Measurements from ENCODE around the gene HAX1. TPM values are rescaled to one million over a fixed set of nuclear protein-coding genes. Genes with fewer than 3 reads are reported as not detected.
"Not testable (repeated sequence)": the region's sequence is repeated elsewhere in the genome, so short reads cannot be mapped to it uniquely, and the experiment has no call there.

Gene HAX1
- total and polyA plus RNA-seq, 7 experiments from 2014 or later = 71.9 to 201 (median 108) TPM

DNA sequence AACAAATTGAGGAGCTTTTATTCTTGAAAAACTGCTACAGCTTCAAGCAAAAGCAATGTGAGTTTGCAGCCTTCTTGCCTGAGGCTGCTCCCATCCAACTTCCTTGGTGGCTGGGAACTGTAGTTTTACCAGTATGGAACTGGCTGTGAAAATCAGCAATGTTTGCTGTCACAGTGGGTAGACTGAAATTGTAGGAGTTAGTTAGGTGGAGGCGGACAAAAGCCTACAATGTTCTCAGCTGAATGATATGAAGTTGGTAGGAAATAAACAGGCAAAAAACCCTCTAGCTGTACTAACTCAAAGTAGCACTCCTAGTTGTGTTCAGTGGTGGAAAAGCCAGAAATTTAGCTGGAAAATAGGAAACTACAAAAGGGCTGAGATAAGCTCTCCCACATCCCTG is 18.5 kb downstream of the HAX1 start:
- Histone ChIP-seq H3K27ac (ENCODE audit: low read depth, low read length) (no peak overlapping the region), H3K9me3 (ENCODE audit: control insufficient read depth in 2 of 3, low read length in 3 of 3) (peaks cover 0 to 10% (median 0%) of the 10 kb centered on the region in 3 experiments), H3K27me3 (ENCODE audit: control insufficient read depth in 2 of 2, insufficient read depth in 2 of 2, low read length in 2 of 2) (no peaks in the 10 kb centered on the region), H3K4me3 (ENCODE audit: low read length) (no peak overlapping the region), H3K4me1 (ENCODE audit: control insufficient read depth in 2 of 2, insufficient read depth in 2 of 2, low read length in 2 of 2) (no peaks in the 10 kb centered on the region), H3K36me3 (ENCODE audit: control insufficient read depth in 2 of 3, insufficient read depth in 3 of 3, low read length in 3 of 3) (no peaks in the 10 kb centered on the region)
- ChIA-PET POLR2A (interaction anchor here (0.6 kb wide), 1 partner anchor 15 kb away, joined by 3 read pairs; no protein-coding TSS in a partner anchor), CTCF (interaction anchor here (1.0 kb wide), 1 partner anchor 13 kb away, joined by 3 read pairs; no protein-coding TSS in a partner anchor)
- no peak for DNase-seq
- Mint-ChIP-seq H3K36me3 (peaks cover 4 to 10% (median 8%) of the 10 kb centered on the region in 5 donors), H3K9me3 (peaks cover 4 to 27% (median 17%) of the 10 kb centered on the region in 11 donors), H3K27ac (no peak overlapping the region), H3K4me1 (no peaks in the 10 kb centered on the region), H3K4me3 (no peak overlapping the region), H3K27me3 (peaks cover 0 to 21% (median 0%) of the 10 kb centered on the region in 5 donors)
- ATAC-seq = no peak
- intact Hi-C loops (cut with micrococcal nuclease) = no loop called here

DNA sequence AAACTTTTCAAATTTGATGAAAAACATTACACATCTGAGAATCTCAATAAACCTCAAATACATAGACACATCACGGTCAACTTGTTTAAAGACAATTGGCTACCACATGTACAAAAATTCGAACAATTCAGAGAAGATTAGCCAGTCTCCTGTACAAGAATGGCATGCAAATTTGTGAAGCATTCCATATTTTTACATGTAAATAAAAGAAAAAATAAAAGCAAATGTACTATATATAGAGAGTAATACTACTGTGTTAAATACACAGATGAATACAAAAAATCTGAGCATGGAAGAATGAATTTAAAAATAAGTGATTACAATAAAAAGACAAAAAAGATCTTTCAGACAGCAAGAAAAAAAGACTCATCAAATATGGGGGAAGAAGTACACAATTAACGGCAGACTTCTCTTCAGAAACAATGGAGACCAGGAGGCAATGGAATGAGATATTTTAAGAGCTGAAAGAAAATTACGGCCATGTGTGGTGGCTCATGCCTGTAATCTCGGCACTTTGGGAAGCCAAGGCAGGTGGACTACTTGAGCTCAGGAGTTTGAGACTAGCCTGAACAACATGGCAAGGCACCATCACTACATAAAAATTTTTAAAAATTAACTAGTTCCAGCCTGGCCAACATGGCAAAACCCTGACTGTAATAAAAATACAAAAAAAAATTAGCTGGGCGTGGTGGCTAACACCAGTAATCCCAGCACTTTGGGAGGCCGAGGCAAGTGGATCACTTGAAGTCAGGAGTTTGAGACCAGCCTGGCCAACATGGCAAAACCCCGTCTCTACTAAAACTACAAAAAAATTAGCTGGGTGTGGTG is 23.2 kb downstream of the HAX1 start:
- Mint-ChIP-seq H3K27me3 (peaks cover 0 to 18% (median 0%) of the 10 kb centered on the region in 5 donors), H3K36me3 (peaks cover 5 to 10% (median 8%) of the 10 kb centered on the region in 5 donors), H3K9me3 (peaks cover 4 to 28% (median 21%) of the 10 kb centered on the region in 11 donors), H3K4me1 (no peaks in the 10 kb centered on the region), H3K4me3 (no peak overlapping the region), H3K27ac (peak overlapping the region in 1 of 9 donors; percentile 65)
- DNase-seq = peak in 2 of 9 donors; percentile 9 to 12
- Histone ChIP-seq H3K4me1 (ENCODE audit: control insufficient read depth in 2 of 2, insufficient read depth in 2 of 2, low read length in 2 of 2) (no peaks in the 10 kb centered on the region), H3K9me3 (ENCODE audit: control insufficient read depth in 2 of 3, low read length in 3 of 3) (peaks cover 0 to 12% (median 0%) of the 10 kb centered on the region in 3 experiments), H3K27ac (ENCODE audit: low read depth, low read length) (no peak overlapping the region), H3K36me3 (ENCODE audit: control insufficient read depth in 2 of 3, insufficient read depth in 3 of 3, low read length in 3 of 3) (no peaks in the 10 kb centered on the region), H3K27me3 (ENCODE audit: control insufficient read depth in 2 of 2, insufficient read depth in 2 of 2, low read length in 2 of 2) (no peaks in the 10 kb centered on the region), H3K4me3 (ENCODE audit: low read length) (no peak overlapping the region)
- no peak for ATAC-seq
- intact Hi-C loops (cut with micrococcal nuclease) = no loop called here
- POLR2A ChIA-PET = no interaction called here
- CTCF ChIA-PET = interaction anchor here (0.5 to 0.9 kb wide), 2 partner anchors 40 to 73 kb away, joined by 3 to 4 read pairs; no protein-coding TSS in a partner anchor

DNA sequence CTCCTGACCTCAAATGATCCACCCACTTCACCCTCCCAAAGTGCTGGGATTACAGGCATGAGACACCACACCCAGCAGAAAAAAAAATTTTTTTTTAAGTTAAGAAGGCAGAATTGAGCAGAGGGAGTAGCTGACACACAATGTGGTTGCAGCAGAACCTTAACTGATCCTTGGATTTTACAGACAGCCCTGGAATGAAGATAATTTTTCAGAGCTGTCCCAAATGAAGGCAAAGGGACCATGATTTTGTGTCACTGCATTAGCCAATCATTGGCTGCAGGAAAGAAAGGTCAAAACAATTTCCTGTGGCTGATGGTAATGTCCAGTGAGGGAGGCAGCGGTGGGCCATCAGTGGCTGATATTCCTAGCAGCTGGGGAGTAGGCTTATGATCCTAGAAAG is 29.2 kb downstream of the HAX1 start:
- no peak for DNase-seq
- Mint-ChIP-seq H3K27me3 (peaks cover 0 to 4% (median 0%) of the 10 kb centered on the region in 5 donors), H3K4me1 (no peaks in the 10 kb centered on the region), H3K36me3 (peaks cover 0 to 3% (median 0%) of the 10 kb centered on the region in 5 donors), H3K27ac (no peak overlapping the region), H3K9me3 (peaks cover 0 to 4% (median 0%) of the 10 kb centered on the region in 11 donors), H3K4me3 (no peak overlapping the region)
- no peaks in the 10 kb centered on the region for H3K27me3 ChIP-seq (ENCODE audit: control insufficient read depth in 2 of 2, insufficient read depth in 2 of 2, low read length in 2 of 2)
- intact Hi-C loops (cut with micrococcal nuclease) = no loop called here
- H3K4me1 ChIP-seq (ENCODE audit: control insufficient read depth in 2 of 2, insufficient read depth in 2 of 2, low read length in 2 of 2) = no peaks in the 10 kb centered on the region
- no peaks in the 10 kb centered on the region for H3K9me3 ChIP-seq (ENCODE audit: control insufficient read depth in 2 of 3, low read length in 3 of 3)
- H3K4me3 ChIP-seq (ENCODE audit: low read length) = no peak overlapping the region
- no peaks in the 10 kb centered on the region for H3K36me3 ChIP-seq (ENCODE audit: control insufficient read depth in 2 of 3, insufficient read depth in 3 of 3, low read length in 3 of 3)
- CTCF ChIA-PET = no interaction called here
- H3K27ac ChIP-seq (ENCODE audit: low read depth, low read length) = no peak overlapping the region
- POLR2A ChIA-PET = interaction anchor here (0.6 kb wide), 1 partner anchor 126 kb away, joined by 6 read pairs; no protein-coding TSS in a partner anchor
- ATAC-seq = no peak

- Mint-ChIP-seq H3K9me3 (peaks cover 0 to 4% (median 0%) of the 10 kb centered on the region in 11 donors), H3K27me3 (no peaks in the 10 kb centered on the region), H3K27ac (no peak overlapping the region), H3K36me3 (peaks cover 0 to 3% (median 0%) of the 10 kb centered on the region in 5 donors), H3K4me1 (peaks cover 0 to 13% (median 0%) of the 10 kb centered on the region in 7 donors), H3K4me3 (no peak overlapping the region)
- POLR2A ChIA-PET = interaction anchor here (0.6 to 1.0 kb wide), 2 partner anchors 82 to 133 kb away, joined by 3 to 4 read pairs; no protein-coding TSS in a partner anchor
- H3K9me3 ChIP-seq (ENCODE audit: control insufficient read depth in 2 of 3, low read length in 3 of 3) = no peaks in the 10 kb centered on the region
- no peaks in the 10 kb centered on the region for H3K4me1 ChIP-seq (ENCODE audit: control insufficient read depth in 2 of 2, insufficient read depth in 2 of 2, low read length in 2 of 2)
- no peak overlapping the region for H3K27ac ChIP-seq (ENCODE audit: low read depth, low read length)
- ATAC-seq (no peak), DNase-seq (no peak)
- no peak overlapping the region for H3K4me3 ChIP-seq (ENCODE audit: low read length)
- CTCF ChIA-PET = interaction anchor here (1.2 kb wide), 1 partner anchor 28 kb away, joined by 4 read pairs; no protein-coding TSS in a partner anchor
- H3K36me3 ChIP-seq (ENCODE audit: control insufficient read depth in 2 of 3, insufficient read depth in 3 of 3, low read length in 3 of 3) = no peaks in the 10 kb centered on the region
- H3K27me3 ChIP-seq (ENCODE audit: control insufficient read depth in 2 of 2, insufficient read depth in 2 of 2, low read length in 2 of 2) = no peaks in the 10 kb centered on the region
- intact Hi-C loops (cut with micrococcal nuclease) = no loop called here
Observed at GRCh38 chr1:154304664-154305337, 32.4 kb downstream of the HAX1 start.

DNA sequence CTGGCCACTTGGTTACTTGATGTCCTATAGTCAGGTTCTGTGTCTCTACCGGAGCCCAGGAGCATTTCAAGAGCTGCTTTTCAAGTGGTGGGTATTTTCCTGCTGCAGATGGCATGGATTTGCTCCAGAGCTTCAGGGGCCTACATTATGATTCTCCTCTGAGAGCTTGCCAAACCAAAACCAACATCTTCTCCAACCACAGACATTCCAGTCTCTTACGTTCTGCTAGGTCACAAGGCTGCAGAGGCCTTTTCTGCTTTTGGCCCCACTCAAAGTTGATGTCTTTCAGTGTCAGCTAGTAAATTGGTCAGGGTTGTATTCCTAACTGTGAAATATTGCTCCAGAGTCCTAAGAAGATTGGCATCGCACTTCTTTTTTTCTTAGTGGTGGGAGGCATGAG is 33.7 kb downstream of the HAX1 start:
- H3K9me3 Mint-ChIP-seq = peaks cover 0 to 4% (median 0%) of the 10 kb centered on the region in 11 donors
- H3K27ac ChIP-seq (ENCODE audit: low read depth, low read length) = no peak overlapping the region
- no peak overlapping the region for H3K4me3 ChIP-seq (ENCODE audit: low read length)
- no peak overlapping the region for H3K27ac Mint-ChIP-seq
- H3K27me3 ChIP-seq (ENCODE audit: control insufficient read depth in 2 of 2, insufficient read depth in 2 of 2, low read length in 2 of 2) = no peaks in the 10 kb centered on the region
- ChIA-PET CTCF (interaction anchor here (0.6 to 1.2 kb wide), 3 partner anchors 29 to 51 kb away, joined by 4 read pairs; no protein-coding TSS in a partner anchor), POLR2A (interaction anchor here (0.7 to 1.4 kb wide), 2 partner anchors 37 to 340 kb away, joined by 3 read pairs; no protein-coding TSS in a partner anchor)
- DNase-seq (no peak), ATAC-seq (no peak)
- H3K4me1 Mint-ChIP-seq = peaks cover 0 to 13% (median 0%) of the 10 kb centered on the region in 7 donors
- no peak overlapping the region for H3K4me3 Mint-ChIP-seq
- no peaks in the 10 kb centered on the region for H3K36me3 ChIP-seq (ENCODE audit: control insufficient read depth in 2 of 3, insufficient read depth in 3 of 3, low read length in 3 of 3)
- H3K9me3 ChIP-seq (ENCODE audit: control insufficient read depth in 2 of 3, low read length in 3 of 3) = no peaks in the 10 kb centered on the region
- no peaks in the 10 kb centered on the region for H3K4me1 ChIP-seq (ENCODE audit: control insufficient read depth in 2 of 2, insufficient read depth in 2 of 2, low read length in 2 of 2)
- no peaks in the 10 kb centered on the region for H3K27me3 Mint-ChIP-seq
- peaks cover 0 to 3% (median 0%) of the 10 kb centered on the region in 5 donors for H3K36me3 Mint-ChIP-seq
- intact Hi-C loops (cut with micrococcal nuclease) = no loop called here

DNA sequence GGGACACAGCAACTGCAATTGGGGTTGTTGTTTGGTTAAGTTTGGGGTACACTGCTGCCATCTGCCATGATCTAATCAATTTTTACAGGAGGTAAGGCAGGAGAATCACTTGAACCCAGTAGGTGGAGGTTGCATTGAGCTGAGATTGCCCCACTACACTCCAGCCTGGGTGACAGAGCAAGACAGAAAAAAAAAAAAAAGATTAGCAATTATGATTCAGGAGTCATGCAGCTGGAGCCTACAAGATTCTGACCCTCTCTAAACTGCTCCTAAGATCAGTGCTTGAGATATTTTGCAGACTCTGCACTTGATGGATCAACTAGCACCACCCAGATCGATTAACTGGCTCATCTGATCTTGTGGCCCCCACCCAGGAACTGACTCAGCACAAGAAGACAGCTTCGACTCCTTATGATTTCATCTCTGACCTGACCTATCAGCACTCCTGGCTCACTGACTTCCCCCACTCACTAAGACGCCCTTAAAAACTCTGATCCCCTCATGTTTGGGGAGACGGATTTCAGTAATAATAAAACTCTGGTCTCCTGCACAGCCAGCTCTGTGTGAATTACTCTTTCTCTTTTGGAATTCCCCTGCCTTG is 35.3 kb downstream of the HAX1 start:
- intact Hi-C loops (cut with micrococcal nuclease); H3K27me3 ChIP-seq (ENCODE audit: control insufficient read depth in 2 of 2, insufficient read depth in 2 of 2, low read length in 2 of 2); H3K4me3 ChIP-seq (ENCODE audit: low read length); H3K4me1 ChIP-seq (ENCODE audit: control insufficient read depth in 2 of 2, insufficient read depth in 2 of 2, low read length in 2 of 2); H3K36me3 Mint-ChIP-seq; H3K27me3 Mint-ChIP-seq; H3K36me3 ChIP-seq (ENCODE audit: control insufficient read depth in 2 of 3, insufficient read depth in 3 of 3, low read length in 3 of 3); H3K27ac ChIP-seq (ENCODE audit: low read depth, low read length); H3K9me3 Mint-ChIP-seq; ATAC-seq; POLR2A ChIA-PET; DNase-seq; H3K9me3 ChIP-seq (ENCODE audit: control insufficient read depth in 2 of 3, low read length in 3 of 3): not testable (repeated sequence)
- H3K4me3 Mint-ChIP-seq = peak overlapping the region in 1 of 10 donors; percentile 33
- peaks cover 0 to 13% (median 0%) of the 10 kb centered on the region in 7 donors for H3K4me1 Mint-ChIP-seq
- H3K27ac Mint-ChIP-seq = peak overlapping the region in 1 of 9 donors; percentile 61
- CTCF ChIA-PET = interaction anchor here (0.6 kb wide), 1 partner anchor 29 kb away, joined by 5 read pairs; no protein-coding TSS in a partner anchor

All from naive thymus-derived CD4-positive, alpha-beta T cell (primary cell).